HepG2 (cell line): ENCODE data around the gene STARD13. TPM values are rescaled to one million over a fixed set of nuclear protein-coding genes. Genes with fewer than 3 reads are reported as not detected.
A peak's percentile ranks its signal among the peaks of the same experiment; 100 is the strongest.

Experiments
- AKAP8 ChIP-seq: sonication (generic); formaldehyde crosslinking; IDR thresholded peaks from 2 replicates; pipeline ENCODE4 v1.5.1; 2020; ENCODE audit warnings: mild to moderate bottlenecking, missing genetic modification reagents
- BCL3 ChIP-seq: sonication (generic); formaldehyde crosslinking; IDR thresholded peaks from 2 replicates; pipeline ENCODE4 v1.5.1; 2020; ENCODE audit warnings: mild to moderate bottlenecking, missing genetic modification reagents, moderate library complexity
- FOXP4 ChIP-seq: sonication (generic); formaldehyde crosslinking; IDR thresholded peaks from 2 replicates; pipeline ENCODE4 v1.4.0; 2020; ENCODE audit warnings: missing genetic modification reagents
- GLI4 ChIP-seq: sonication (generic); formaldehyde crosslinking; IDR thresholded peaks from 2 replicates; pipeline ENCODE4 v1.5.1; 2020; ENCODE audit warnings: missing genetic modification reagents, mild to moderate bottlenecking, moderate library complexity, borderline replicate concordance
- HNF1A ChIP-seq, 2 experiments: sonication (generic) in 1 of 2; formaldehyde crosslinking in 1 of 2; IDR thresholded peaks; 2 replicates each; pipeline versions ENCODE4 v1.4.0 to v1.6.1; 2016 to 2020; ENCODE audit warnings: borderline replicate concordance in 1 of 2, low read depth in 1 of 2, mild to moderate bottlenecking in 1 of 2, missing genetic modification reagents in 1 of 2
- KLF16 ChIP-seq, 2 experiments: sonication (generic) in 1 of 2; formaldehyde crosslinking in 1 of 2; IDR thresholded peaks; 2 replicates each; pipeline versions ENCODE4 v1.6.1 to v1.8.0; 2016 to 2023; ENCODE audit warnings: missing genetic modification reagents in 2 of 2, missing compliant biosample characterization in 1 of 2
- NCOA2 ChIP-seq: sonication (generic); formaldehyde crosslinking; IDR thresholded peaks from 2 replicates; pipeline ENCODE4 v1.8.0; 2022; ENCODE audit warnings: inconsistent platforms
- POGZ ChIP-seq: sonication (generic); formaldehyde crosslinking; IDR thresholded peaks from 2 replicates; pipeline ENCODE4 v1.4.0; 2020; ENCODE audit warnings: mild to moderate bottlenecking, missing genetic modification reagents
- RAD21 ChIP-seq: fragments of 450-650 bp; formaldehyde crosslinking; IDR thresholded peaks from 2 replicates; pipeline ENCODE4 v1.5.0; 2020; ENCODE audit warnings: mild to moderate bottlenecking
- TFDP2 ChIP-seq: sonication (generic); formaldehyde crosslinking; IDR thresholded peaks from 2 replicates; pipeline ENCODE4 v1.4.0; 2020; ENCODE audit warnings: missing genetic modification reagents
- polyA plus RNA-seq, 8 experiments: library from polyadenylated mRNA; depleted of rRNA in 3 of 8; stranded (reverse) in 7 of 8; unstranded in 1 of 8; fragments of >200 nt; fragmentation: Illumina TruSeq in 4 of 8; extraction: Trizol in 4 of 8; gene quantifications; 2 replicates each; pipeline versions ENCODE4 v1.2.1 to v1.2.3, GENCODE V29; 2011 to 2016; ENCODE audit warnings: low read depth in 4 of 8, missing spikeins in 1 of 8, mixed read lengths in 1 of 8; ENCODE audit not compliant: insufficient read depth in 1 of 8
- total RNA-seq, 5 experiments: library from RNA; depleted of rRNA; stranded (reverse); fragments of >200 nt; fragmentation: Illumina TruSeq; extraction: Trizol; gene quantifications; 2 replicates each; pipeline ENCODE4 v1.2.3, GENCODE V29; 2016; ENCODE audit warnings: low read depth in 1 of 5
- TF ChIP-seq, protein P1 (sequence below): sonication (generic); formaldehyde crosslinking; IDR thresholded peaks from 2 replicates; pipeline ENCODE4 v1.8.1; 2023; ENCODE audit warnings: mild to moderate bottlenecking, moderate library complexity, missing genetic modification reagents
- TF ChIP-seq, protein P2 (sequence below): IDR thresholded peaks from 2 replicates; pipeline ENCODE4 v1.4.0; 2020; ENCODE audit warnings: mild to moderate bottlenecking, missing genetic modification reagents
- TF ChIP-seq, protein P3 (sequence below): fragments of 450-650 bp; IDR thresholded peaks from 2 replicates; pipeline ENCODE4 v1.6.1; 2016

STARD13 gene
- total and polyA plus RNA-seq, 2 of the 13 experiments (the other 11 are each of a cell fraction or from before 2014, with no cell fraction given) = 12.8 to 14.3 TPM

DNA sequence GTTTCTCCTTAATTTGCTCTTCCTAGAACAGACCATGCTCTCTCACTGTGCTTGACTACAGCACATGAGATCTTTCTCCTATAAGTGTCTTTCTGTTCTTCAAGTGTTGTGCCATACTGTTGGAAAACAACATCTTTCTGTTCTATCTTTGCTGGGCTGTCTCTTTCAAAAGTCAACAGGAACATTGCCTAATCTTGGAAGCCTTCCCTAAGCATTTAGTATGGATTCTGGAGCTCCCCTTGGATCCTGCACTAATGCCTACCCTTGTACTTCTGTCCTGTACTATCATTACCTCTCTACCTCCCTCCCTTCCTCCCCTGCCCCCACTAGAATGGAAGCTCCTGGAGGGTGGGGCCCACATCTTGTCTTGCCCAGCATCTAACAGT lies 26.8 kb downstream of the STARD13 start (continued):
- TF ChIP-seq, protein P1, sequence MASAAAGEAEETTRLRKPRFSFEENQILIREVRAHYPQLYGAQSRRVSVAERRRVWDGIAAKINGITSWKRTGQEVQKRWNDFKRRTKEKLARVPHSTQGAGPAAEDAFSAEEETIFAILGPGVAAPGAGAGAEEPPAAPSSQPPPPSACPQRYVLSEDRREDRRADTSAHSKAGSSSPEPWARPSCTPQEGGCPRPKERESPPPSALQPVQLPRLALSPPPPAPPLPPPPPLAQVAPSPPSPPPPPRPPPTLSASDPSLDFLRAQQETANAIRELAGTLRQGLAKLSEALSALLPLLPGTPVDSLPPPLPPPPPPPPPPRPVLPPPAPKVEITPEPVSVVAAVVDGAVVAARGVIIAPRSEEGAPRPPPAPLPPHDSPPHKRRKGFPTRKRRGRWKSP (CRISPR knock-in tag) = no peak
- TF ChIP-seq, protein P2, sequence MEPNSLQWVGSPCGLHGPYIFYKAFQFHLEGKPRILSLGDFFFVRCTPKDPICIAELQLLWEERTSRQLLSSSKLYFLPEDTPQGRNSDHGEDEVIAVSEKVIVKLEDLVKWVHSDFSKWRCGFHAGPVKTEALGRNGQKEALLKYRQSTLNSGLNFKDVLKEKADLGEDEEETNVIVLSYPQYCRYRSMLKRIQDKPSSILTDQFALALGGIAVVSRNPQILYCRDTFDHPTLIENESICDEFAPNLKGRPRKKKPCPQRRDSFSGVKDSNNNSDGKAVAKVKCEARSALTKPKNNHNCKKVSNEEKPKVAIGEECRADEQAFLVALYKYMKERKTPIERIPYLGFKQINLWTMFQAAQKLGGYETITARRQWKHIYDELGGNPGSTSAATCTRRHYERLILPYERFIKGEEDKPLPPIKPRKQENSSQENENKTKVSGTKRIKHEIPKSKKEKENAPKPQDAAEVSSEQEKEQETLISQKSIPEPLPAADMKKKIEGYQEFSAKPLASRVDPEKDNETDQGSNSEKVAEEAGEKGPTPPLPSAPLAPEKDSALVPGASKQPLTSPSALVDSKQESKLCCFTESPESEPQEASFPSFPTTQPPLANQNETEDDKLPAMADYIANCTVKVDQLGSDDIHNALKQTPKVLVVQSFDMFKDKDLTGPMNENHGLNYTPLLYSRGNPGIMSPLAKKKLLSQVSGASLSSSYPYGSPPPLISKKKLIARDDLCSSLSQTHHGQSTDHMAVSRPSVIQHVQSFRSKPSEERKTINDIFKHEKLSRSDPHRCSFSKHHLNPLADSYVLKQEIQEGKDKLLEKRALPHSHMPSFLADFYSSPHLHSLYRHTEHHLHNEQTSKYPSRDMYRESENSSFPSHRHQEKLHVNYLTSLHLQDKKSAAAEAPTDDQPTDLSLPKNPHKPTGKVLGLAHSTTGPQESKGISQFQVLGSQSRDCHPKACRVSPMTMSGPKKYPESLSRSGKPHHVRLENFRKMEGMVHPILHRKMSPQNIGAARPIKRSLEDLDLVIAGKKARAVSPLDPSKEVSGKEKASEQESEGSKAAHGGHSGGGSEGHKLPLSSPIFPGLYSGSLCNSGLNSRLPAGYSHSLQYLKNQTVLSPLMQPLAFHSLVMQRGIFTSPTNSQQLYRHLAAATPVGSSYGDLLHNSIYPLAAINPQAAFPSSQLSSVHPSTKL (CRISPR knock-in tag) = peak; percentile 49; the same call in 1 of the 2 replicates
- no peak for TF ChIP-seq GLI4 (CRISPR knock-in tag)
- peak in 1 of 2 experiments; percentile 25; a peak in 1 of 4 replicates for TF ChIP-seq KLF16 (CRISPR knock-in tag; IDR thresholded peaks at IDR 0.05)
- TF ChIP-seq TFDP2 (CRISPR knock-in tag) = no peak
- TF ChIP-seq HNF1A (IDR thresholded peaks at IDR 0.05; ENCODE audit: low read depth) = no peak
- peak; percentile 19; the same call in 1 of the 2 replicates for TF ChIP-seq HNF1A (CRISPR knock-in tag; IDR thresholded peaks at IDR 0.05; ENCODE audit: borderline replicate concordance)
- TF ChIP-seq, protein P3, sequence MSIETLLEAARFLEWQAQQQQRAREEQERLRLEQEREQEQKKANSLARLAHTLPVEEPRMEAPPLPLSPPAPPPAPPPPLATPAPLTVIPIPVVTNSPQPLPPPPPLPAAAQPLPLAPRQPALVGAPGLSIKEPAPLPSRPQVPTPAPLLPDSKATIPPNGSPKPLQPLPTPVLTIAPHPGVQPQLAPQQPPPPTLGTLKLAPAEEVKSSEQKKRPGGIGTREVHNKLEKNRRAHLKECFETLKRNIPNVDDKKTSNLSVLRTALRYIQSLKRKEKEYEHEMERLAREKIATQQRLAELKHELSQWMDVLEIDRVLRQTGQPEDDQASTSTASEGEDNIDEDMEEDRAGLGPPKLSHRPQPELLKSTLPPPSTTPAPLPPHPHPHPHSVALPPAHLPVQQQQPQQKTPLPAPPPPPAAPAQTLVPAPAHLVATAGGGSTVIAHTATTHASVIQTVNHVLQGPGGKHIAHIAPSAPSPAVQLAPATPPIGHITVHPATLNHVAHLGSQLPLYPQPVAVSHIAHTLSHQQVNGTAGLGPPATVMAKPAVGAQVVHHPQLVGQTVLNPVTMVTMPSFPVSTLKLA = no peak
- peak; percentile 79 for TF ChIP-seq FOXP4
- TF ChIP-seq POGZ (CRISPR knock-in tag) = 0 out of 2 replicates have a peak, but pooled peaks have one; percentile 40
- TF ChIP-seq NCOA2 = peak; percentile 85
- TF ChIP-seq BCL3 (CRISPR knock-in tag) = no peak
- TF ChIP-seq RAD21 = no peak
- no peak for TF ChIP-seq AKAP8 (CRISPR knock-in tag)
